ENCODE data around the gene MAP3K2.

DNA sequence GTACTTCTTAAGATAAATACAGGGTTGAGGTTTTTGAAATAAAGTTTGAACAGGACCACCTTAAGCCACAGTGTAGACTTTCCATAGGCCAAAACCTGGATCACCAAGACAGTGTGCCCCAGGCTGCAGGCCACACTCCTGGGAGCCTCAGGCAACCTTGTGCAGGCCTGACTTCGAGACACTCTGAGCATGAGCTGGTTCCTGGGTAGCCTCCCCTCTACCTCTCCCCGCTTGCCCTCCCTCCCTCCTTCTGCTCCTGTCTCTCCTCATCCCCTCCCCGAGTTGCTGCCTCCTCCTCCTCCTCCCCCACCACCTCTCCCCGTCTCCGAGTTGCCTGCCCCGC lies 19.9 kb upstream of the MAP3K2 start:
- TF ChIP-seq SP1 (IDR thresholded peaks at IDR 0.05) = no peak
- TF ChIP-seq FOXM1 (IDR thresholded peaks at IDR 0.05; ENCODE audit: borderline replicate concordance) = no peak
- TF ChIP-seq TARDBP (IDR thresholded peaks at IDR 0.05) = no peak
- no peak for TF ChIP-seq FOXA1 (IDR thresholded peaks at IDR 0.05)
- no peak for TF ChIP-seq CTBP1 (IDR thresholded peaks at IDR 0.05; ENCODE audit: borderline replicate concordance)
- TF ChIP-seq HDGF (IDR thresholded peaks at IDR 0.05; ENCODE audit: borderline replicate concordance) = no peak
- TF ChIP-seq BHLHE40 (IDR thresholded peaks at IDR 0.05; ENCODE audit: borderline replicate concordance) = no peak
- no peak for TF ChIP-seq ARNT (IDR thresholded peaks at IDR 0.05)
- TF ChIP-seq FOXK2 (IDR thresholded peaks at IDR 0.05) = no peak
- no peak for TF ChIP-seq SUZ12 (IDR thresholded peaks at IDR 0.05)
- no peak for TF ChIP-seq NFRKB (IDR thresholded peaks at IDR 0.05)
- no peak for TF ChIP-seq LEF1 (IDR thresholded peaks at IDR 0.05; ENCODE audit: borderline replicate concordance)

Data from HEK293T (cell line).